ENCODE results near the gene PDGFC. TPM values are rescaled to one million over a fixed set of nuclear protein-coding genes. Genes with fewer than 3 reads are reported as not detected.

The PDGFC gene
- total and polyA plus RNA-seq, 12 donors = 2.1 to 18.2 (median 14.8) TPM

DNA sequence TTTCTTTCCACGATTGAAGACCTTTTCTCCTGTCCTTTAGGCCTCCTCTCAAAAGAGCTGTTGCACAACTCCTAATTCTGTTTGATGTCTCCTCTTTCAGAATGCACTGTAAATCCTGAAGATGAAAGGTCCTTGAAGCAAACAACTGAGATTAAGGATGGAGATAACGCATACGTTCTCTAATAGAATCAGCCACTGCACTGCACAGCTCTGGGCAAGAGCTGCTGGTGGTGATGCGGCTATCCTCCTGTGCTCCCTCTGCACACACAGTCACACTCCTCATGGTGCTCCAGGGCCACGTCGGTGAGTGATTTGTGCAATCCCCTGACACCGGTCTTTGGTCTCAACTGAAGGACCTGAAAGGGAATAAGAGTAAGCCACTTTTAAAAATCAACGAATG, 208.7 kb downstream of the PDGFC start:
- H3K27ac ChIP-seq = no peak overlapping the region
- H3K4me3 ChIP-seq = no peak overlapping the region
- no peaks in the 10 kb centered on the region for H3K27me3 ChIP-seq
- intact Hi-C loops (cut with DNase I) = no loop called here
- WGBS, 2 donors = 83 to 89% methylated on average over 8 of the region's 8 CpGs
- peaks cover 0 to 5% (median 0%) of the 10 kb centered on the region in 9 donors for H3K36me3 ChIP-seq
- H3K9me3 ChIP-seq = no peaks in the 10 kb centered on the region
- no peak for ATAC-seq
- TF ChIP-seq, protein P1, sequence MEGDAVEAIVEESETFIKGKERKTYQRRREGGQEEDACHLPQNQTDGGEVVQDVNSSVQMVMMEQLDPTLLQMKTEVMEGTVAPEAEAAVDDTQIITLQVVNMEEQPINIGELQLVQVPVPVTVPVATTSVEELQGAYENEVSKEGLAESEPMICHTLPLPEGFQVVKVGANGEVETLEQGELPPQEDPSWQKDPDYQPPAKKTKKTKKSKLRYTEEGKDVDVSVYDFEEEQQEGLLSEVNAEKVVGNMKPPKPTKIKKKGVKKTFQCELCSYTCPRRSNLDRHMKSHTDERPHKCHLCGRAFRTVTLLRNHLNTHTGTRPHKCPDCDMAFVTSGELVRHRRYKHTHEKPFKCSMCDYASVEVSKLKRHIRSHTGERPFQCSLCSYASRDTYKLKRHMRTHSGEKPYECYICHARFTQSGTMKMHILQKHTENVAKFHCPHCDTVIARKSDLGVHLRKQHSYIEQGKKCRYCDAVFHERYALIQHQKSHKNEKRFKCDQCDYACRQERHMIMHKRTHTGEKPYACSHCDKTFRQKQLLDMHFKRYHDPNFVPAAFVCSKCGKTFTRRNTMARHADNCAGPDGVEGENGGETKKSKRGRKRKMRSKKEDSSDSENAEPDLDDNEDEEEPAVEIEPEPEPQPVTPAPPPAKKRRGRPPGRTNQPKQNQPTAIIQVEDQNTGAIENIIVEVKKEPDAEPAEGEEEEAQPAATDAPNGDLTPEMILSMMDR (IDR thresholded peaks at IDR 0.05) = no peak
- H3K4me1 ChIP-seq = peaks cover 0 to 14% (median 9%) of the 10 kb centered on the region in 9 donors
- DNase-seq = no peak

DNA sequence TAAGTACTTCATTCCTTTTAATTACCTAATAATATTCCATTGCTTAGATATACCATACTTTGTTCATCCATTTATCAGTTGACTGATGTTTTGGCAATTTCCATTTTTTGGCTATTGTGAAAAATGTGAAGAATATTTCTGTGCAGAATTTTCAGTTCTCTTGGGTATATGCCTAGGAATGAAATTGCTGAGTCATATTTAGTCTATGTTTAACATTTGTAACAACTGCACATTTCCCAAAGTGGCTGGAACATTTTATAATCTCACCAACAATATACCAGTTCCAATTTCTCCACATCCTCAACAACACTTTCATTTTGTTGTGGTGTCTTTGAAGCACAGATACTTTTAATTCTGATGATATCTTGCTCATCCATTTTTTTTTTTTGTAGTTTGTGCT, 215.5 kb downstream of the PDGFC start:
- intact Hi-C loops (cut with DNase I) = no loop called here
- TF ChIP-seq, protein P1 (IDR thresholded peaks at IDR 0.05) = no peak
- Histone ChIP-seq H3K4me3 (no peak overlapping the region), H3K36me3 (no peaks in the 10 kb centered on the region), H3K4me1 (no peaks in the 10 kb centered on the region), H3K27ac (no peak overlapping the region), H3K27me3 (no peaks in the 10 kb centered on the region), H3K9me3 (peaks cover 0 to 5% (median 0%) of the 10 kb centered on the region in 11 donors)
- ATAC-seq (no peak), DNase-seq (no peak)

DNA sequence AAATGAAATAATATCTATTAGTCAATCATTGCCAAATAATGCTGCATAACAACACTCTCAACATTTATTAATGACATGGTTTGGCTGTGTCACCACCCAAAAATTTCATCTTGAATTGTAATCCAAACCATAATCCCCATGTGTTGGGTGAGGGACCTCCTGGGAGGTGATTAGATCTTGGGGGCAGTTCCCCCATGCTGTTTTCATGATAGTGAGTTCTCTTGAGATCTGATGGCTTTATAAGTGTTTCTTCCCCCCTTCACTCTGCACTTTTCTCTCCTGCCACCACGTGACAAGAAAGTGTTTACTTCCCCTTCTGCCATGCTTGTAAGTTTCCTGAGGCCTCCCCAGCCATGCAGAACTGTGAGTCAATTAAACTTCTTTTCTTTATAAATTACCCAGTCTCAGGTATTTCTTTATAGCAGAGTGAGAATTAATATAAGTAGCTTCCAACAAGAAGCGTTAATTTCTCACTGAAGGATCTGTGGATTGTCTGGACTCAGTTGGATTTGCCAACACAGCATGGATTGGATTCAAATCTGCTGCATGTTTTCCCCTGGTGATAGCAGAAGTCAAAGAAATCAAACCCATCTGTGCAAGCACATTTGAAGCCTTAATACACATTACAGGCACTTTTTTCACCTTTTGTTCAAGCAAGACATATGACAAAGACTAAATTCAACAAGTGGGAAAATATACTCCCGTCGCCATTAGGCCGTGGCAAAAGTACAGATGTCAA, 216.6 kb downstream of the PDGFC start:
- H3K9me3 ChIP-seq = peaks cover 0 to 5% (median 0%) of the 10 kb centered on the region in 11 donors
- 74 to 79% methylated on average over 5 of the region's 5 CpGs for WGBS, 2 donors

DNA sequence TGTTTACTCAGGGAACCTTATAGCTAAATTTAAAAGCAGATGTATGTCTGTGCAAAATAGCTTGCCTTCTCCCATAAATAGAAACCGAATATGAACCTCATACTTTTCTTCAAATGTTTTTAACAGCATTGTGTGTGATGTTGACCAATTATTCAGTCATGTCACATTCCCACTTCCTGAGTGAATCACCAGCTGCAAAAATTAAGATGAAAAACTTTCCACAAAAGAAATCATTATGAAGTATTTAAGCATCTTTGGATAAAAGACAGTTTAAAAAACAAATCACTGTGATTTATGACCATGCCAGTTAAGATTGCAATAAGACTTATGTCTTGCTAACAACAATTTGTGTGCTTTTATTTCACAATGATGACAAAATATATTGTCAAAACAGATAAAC, 220.1 kb downstream of the PDGFC start:
- intact Hi-C loops (cut with DNase I) = no loop called here
- ATAC-seq (no peak), DNase-seq (no peak)
- H3K4me3 ChIP-seq = no peak overlapping the region
- no peaks in the 10 kb centered on the region for H3K27me3 ChIP-seq
- no peaks in the 10 kb centered on the region for H3K4me1 ChIP-seq
- 52 to 71% methylated on average over 1 of the region's 1 CpG for WGBS, 2 donors
- peaks cover 0 to 5% (median 0%) of the 10 kb centered on the region in 11 donors for H3K9me3 ChIP-seq
- TF ChIP-seq, protein P1 (IDR thresholded peaks at IDR 0.05) = no peak
- no peaks in the 10 kb centered on the region for H3K36me3 ChIP-seq
- H3K27ac ChIP-seq = no peak overlapping the region

More for the DNA sequence above, 216.6 kb downstream of the PDGFC start:
- TF ChIP-seq, protein P1 (IDR thresholded peaks at IDR 0.05) = no peak
- no peak overlapping the region for H3K27ac ChIP-seq
- DNase-seq (no peak), ATAC-seq (no peak)
- no peak overlapping the region for H3K4me3 ChIP-seq
- H3K4me1 ChIP-seq = no peaks in the 10 kb centered on the region
- no peaks in the 10 kb centered on the region for H3K27me3 ChIP-seq
- intact Hi-C loops (cut with DNase I) = no loop called here
- no peaks in the 10 kb centered on the region for H3K36me3 ChIP-seq
